Ishikawa (cell line): Measurements from ENCODE around the gene SRGAP1.
A peak's percentile ranks its signal among the peaks of the same experiment; 100 is the strongest.

Experiments
- CEBPB ChIP-seq: IDR thresholded peaks from 2 replicates; pipeline ENCODE4 v1.6.1; 2012
- CREB1 ChIP-seq: IDR thresholded peaks from 2 replicates; pipeline ENCODE4 v1.6.1; 2012; ENCODE audit warnings: low read depth
- EGR1 ChIP-seq: IDR thresholded peaks from 2 replicates; pipeline ENCODE4 v1.6.1; 2012
- EP300 ChIP-seq: IDR thresholded peaks from 2 replicates; pipeline ENCODE4 v1.6.1; 2012; ENCODE audit warnings: borderline replicate concordance
- FOXM1 ChIP-seq: IDR thresholded peaks from 2 replicates; pipeline ENCODE4 v1.6.1; 2012; ENCODE audit warnings: low read depth, borderline replicate concordance
- MAX ChIP-seq: IDR thresholded peaks from 2 replicates; pipeline ENCODE4 v1.6.1; 2012
- NFIC ChIP-seq: IDR thresholded peaks from 2 replicates; pipeline ENCODE4 v1.6.1; 2012
- RAD21 ChIP-seq: IDR thresholded peaks from 2 replicates; pipeline ENCODE4 v1.6.1; 2012; ENCODE audit warnings: low read depth
- REST ChIP-seq: IDR thresholded peaks from 2 replicates; pipeline ENCODE4 v1.6.1; 2012; ENCODE audit warnings: low read depth, mild to moderate bottlenecking
- TAF1 ChIP-seq: IDR thresholded peaks from 2 replicates; pipeline ENCODE4 v1.6.1; 2012; ENCODE audit warnings: low read depth, mild to moderate bottlenecking
- TCF12 ChIP-seq: IDR thresholded peaks from 2 replicates; pipeline ENCODE4 v1.6.1; 2012; ENCODE audit warnings: low read depth
- TEAD4 ChIP-seq: IDR thresholded peaks from 2 replicates; pipeline ENCODE4 v1.6.1; 2012
- USF1 ChIP-seq: IDR thresholded peaks from 2 replicates; pipeline ENCODE4 v1.6.1; 2012
- YY1 ChIP-seq: IDR thresholded peaks from 2 replicates; pipeline ENCODE4 v1.6.1; 2012; ENCODE audit warnings: low read depth
- ZBTB7A ChIP-seq: IDR thresholded peaks from 2 replicates; pipeline ENCODE4 v1.6.1; 2012; ENCODE audit warnings: low read depth

Gene SRGAP1

GRCh38 chr12:63917477-63917862 lies 73.0 kb downstream of the SRGAP1 start:
- TF ChIP-seq TAF1, result no peak

GRCh38 chr12:63917864-63918799 lies 73.6 kb downstream of the SRGAP1 start:
- no peak for TF ChIP-seq ZBTB7A
- no peak for TF ChIP-seq REST
- 0 out of 2 replicates have a peak, but pooled peaks have one; percentile 23 for TF ChIP-seq RAD21
- TF ChIP-seq FOXM1, result peak; percentile 90
- TF ChIP-seq YY1, result no peak; the same call in 1 of the 2 replicates
- no peak for TF ChIP-seq CREB1
- TF ChIP-seq EP300, result peak; percentile 89
- TF ChIP-seq TAF1, result no peak
- peak; percentile 99 for TF ChIP-seq CEBPB
- peak; percentile 74 for TF ChIP-seq NFIC
- TF ChIP-seq TCF12, result peak; percentile 90
- TF ChIP-seq EGR1, result no peak
- peak; percentile 93 for TF ChIP-seq TEAD4
- peak; percentile 82 for TF ChIP-seq MAX
- TF ChIP-seq USF1, result peak; percentile 76

GRCh38 chr12:63918800-63919300 lies 74.3 kb downstream of the SRGAP1 start:
- TF ChIP-seq MAX, result no peak

GRCh38 chr12:63919756-63920155 lies 75.3 kb downstream of the SRGAP1 start:
- TF ChIP-seq YY1, result no peak
- TF ChIP-seq NFIC, result peak; percentile 30; the same call in 1 of the 2 replicates

- TF ChIP-seq MAX (no peak), EP300 (no peak), EGR1 (no peak), TCF12 (no peak), CEBPB (no peak), TAF1 (no peak), CREB1 (no peak), YY1 (no peak), REST (no peak)
Observed at GRCh38 chr12:63921157-63921556, 76.7 kb downstream of the SRGAP1 start.

GRCh38 chr12:63922474-63922873 lies 78.0 kb downstream of the SRGAP1 start:
- TF ChIP-seq TEAD4 (peak; percentile 76), CEBPB (peak; percentile 59), CREB1 (no peak)

- no peak for TF ChIP-seq CREB1
- TF ChIP-seq ZBTB7A, result no peak
- no peak for TF ChIP-seq USF1
- no peak for TF ChIP-seq EGR1
- TF ChIP-seq FOXM1, result no peak
- TF ChIP-seq CEBPB, result no peak
- TF ChIP-seq NFIC, result no peak
- no peak for TF ChIP-seq RAD21
- TF ChIP-seq MAX, result no peak
- no peak for TF ChIP-seq TEAD4
- no peak for TF ChIP-seq TAF1
- TF ChIP-seq TCF12, result no peak
- no peak for TF ChIP-seq YY1
- TF ChIP-seq EP300, result no peak
Observed at GRCh38 chr12:63924781-63925180, 80.3 kb downstream of the SRGAP1 start.
